NCI-H446 (cell line): Measurements from ENCODE around the gene MYD88.
"Not testable (repeated sequence)": the region's sequence is repeated elsewhere in the genome, so short reads cannot be mapped to it uniquely, and the experiment has no call there.

Experiments used
- DNase-seq, 2 experiments: peaks; one replicate each; lab custom pipeline; 2025; lab: John Stamatoyannopoulos, UW

Gene MYD88

DNA sequence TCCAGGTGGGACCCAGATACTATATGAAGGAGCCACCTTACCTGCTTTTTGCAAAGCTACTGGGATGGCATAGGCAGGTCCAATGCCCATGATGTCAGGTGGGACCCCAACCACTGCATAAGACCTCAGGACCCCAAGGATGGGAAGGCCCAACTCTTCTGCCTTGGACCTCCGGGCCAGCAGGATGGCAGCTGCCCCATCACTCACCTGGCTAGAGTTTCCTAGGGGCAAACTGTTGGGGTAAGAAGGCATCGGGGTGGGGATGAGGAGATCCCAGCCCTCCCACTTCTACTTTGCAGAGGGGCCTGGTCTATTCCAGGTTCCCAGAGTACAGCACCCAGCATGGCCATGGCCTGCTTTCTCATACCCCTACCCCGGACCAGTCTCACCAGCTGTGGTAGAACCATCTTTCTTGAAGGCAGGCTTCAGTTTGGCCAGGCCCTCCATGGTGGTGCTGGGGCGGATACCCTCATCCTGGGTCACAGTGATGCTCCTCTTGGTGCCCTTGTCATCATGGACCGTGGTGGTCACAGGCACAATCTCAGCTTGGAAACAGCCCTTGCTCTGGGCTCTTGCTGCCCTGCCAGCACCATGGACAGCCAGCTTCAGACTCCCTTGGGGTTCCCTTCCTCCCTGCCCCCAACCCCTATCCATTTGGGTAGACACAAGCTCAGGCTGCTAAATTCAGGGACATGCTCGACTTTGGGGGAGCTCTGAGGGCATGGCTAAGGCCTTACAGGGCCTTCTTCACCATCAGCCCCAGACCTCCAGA is 12.2 kb upstream of the MYD88 start:
- no peak for DNase-seq

DNA sequence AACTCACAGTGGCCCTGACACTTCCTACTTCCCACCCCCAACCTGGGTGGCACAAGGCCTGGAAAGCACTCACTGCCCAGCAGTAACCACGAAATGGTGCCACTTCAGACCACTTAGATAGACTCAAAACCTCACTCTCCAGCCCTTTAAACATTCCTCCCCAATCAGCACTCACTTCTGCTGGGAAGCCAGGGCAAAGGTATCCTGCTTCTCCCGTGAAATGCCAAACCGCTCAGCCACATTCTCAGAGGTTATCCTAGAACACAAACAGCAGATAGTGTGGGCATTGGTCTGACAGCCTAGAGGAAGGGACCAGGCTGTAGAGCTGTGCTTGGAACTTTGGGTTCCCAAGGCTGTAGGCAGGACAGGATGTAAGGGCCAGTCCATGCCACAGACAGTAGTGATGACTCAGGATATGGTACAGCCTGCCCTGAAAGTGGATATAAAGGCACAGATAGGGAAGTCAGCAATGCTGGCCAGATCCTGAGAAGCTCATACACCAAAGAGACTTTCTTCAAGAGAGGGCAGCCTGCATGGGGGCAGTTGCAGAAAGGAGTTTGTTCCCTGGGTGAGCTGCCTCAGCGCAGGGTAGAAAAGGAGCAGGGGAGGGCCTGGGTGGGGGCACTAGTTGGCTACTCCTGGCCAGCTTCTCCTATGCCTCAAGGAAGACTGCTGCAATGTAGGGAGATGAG is 10.7 kb upstream of the MYD88 start:
- no peak for DNase-seq

DNA sequence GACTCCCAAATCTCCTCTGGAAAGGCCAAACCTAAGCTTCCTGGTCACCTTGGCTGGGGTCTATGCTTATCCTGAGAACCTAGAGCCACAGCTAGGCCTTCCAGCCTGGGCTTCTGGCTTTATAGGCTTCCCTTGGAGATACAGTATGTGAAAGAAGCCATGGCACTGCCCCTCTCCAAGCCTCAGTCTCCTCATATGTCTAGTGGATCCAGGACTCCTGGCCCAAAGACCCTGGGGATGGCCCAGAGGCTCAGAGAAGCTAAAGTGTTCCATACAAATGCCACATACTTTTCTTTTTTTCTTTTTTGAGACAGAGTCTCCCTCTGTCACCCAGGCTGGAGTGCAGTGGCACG is 10.2 kb upstream of the MYD88 start:
- no peak for DNase-seq

DNA sequence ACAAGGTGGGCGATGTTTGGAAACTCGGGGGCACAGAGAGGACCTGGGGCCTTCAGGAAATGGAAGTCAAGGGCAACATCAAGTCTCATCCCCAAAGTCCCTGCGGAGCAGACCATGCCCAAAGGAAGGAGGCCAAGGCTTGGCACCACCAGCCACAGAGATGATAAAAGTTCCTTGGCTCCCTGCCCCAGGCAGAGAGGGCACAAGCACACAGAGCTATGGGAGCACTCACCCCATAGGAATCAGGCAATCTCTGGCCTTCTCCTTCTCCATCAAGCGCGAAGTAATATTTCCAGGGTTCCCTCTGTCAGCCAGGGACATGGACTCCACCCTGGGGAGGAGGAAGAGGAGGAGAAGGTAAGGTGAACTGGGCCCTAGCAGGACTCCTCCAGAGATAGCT is 9.4 kb upstream of the MYD88 start:
- DNase-seq = no peak

DNA sequence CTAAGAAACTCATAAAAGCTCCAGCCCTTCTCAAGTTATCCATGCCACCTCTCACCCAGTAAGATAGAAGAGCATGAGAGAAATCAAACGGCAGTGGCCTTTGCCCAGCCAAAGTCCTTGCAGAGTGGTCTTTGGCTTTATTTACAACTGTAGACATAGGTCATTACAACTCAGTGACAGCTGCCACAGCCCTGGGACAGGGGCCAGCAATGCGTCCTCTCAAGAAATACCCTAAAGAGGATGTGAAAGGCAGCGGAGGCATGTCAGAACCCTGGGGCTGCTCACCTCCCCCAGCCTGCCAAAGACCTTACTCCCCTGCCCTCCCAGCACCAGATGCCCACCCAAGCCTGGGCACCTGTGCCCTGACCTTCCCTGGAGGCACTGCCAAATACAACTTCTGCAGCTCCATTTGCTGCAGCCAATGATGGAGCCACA is 7.8 kb upstream of the MYD88 start:
- no peak for DNase-seq

DNA sequence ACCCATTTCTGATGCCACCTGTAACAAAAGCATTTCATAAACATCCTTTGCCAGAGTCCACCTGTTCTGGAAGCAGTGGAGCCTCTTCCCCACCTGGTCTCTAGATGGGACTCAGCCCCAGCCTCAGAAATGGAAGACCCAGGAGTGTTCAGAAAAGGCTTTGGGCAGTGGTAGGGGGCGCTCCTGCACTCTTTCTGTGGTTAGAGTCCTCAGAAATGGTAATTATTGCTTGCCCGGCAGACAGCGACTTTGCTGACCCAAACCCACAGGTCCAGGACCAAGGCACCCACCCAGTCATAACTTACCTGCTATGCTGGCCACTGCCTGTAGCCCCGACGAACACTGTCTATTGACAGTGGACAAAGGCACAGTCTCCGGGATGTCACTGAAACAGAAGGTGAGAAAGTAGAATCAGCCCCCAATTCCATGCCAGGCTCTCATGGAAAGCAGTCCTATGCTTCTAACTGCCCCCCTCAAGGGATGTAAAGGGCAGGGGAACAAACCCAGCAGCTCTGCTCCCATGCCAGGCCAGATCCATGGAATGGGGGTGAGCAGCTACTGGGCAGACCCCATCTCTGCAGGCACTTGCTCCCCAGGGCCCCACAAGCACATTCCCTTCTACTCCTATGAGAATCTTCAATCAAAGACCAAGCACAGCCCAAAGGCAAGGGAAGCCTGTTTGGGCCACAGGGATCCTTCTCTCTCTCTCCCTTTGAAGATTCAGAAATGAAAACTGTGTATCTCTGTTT is 6.7 kb upstream of the MYD88 start:
- DNase-seq = no peak

DNA sequence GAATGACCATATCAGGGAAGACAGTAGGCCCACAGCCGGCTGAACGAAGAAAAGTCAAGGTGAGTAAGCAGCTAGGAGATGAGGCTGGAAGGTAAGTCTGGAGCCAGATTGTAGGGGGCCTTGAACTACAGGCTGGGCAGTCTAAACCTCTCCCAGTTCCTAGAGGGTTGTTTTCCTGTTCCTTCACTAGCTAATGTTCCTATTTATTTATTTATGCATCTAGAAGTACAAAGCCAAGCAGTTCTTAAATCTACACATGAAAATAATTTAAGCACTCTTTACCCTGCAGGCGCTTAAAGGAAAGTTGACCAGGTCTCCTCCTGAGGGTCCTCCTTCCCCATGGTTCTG is 5.3 kb upstream of the MYD88 start:
- DNase-seq = no peak

DNA sequence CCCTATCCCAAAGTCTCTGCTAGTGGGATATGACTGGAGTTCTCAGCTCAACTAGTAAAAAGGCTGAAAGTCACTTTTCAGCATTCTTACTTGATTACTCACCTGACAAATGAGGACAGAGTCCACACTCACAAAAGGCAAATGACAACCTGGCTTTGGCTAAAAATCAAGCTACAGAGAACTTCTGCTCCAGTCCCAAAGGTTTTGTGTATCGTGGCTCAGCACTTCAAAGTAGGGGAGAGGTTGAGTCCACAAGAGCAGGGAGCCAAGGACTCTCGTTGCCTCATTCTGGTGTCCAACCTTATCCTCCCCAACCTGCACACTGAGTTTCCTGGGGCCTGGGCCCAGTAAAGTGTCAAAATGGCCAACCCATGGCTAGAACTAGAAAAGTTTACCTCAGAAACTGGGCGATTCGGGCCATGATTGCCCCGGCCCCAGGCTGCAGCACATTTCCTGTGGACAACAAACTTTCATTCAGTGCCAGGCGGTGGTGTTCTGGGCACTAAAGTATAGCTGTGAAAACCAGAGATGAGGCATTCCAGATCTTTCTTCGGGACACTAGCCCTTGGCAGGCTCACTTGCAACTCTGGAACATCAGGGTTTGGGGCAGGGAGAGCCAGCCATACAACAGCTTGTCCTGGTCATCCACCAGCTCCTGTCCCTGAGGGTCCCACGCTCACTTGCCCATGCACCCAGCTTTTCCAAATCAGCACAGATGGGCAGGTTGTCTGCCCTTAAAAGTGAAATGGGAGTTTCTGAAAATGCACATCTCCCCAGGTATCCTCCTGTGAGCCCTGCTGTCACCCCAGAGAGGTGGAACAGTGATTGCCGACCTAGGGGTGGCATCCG is 4.7 kb upstream of the MYD88 start:
- DNase-seq = no peak

DNA sequence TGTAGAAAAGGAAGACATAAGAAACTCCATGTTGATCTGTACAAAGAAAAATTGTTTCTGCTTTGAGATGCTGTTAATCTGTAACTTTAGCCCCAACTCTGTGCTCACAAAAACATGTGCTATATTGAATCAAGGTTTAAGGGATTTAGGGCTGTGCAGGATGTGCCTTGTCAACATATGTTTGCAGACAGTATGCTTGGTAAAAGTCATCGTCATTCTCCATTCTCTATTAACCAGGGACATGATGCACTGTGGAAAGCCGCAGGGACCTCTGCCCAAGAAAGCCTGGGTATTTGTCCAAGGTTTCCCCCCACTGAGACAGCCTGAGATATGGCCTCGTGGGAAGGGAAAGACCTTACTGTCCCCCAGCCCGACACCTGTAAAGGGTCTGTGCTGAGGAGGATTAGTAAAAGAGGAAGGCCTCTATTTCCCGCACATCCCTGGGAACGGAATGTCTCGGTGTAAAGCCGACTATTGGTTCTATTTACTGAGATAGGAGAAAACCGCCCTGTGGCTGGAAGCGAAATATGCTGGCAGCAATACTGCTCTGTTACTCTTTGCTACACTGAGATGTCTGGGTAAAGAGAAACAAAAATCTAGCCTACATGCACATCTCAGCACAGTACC is 3.8 kb upstream of the MYD88 start:
- not testable (repeated sequence) for DNase-seq

DNA sequence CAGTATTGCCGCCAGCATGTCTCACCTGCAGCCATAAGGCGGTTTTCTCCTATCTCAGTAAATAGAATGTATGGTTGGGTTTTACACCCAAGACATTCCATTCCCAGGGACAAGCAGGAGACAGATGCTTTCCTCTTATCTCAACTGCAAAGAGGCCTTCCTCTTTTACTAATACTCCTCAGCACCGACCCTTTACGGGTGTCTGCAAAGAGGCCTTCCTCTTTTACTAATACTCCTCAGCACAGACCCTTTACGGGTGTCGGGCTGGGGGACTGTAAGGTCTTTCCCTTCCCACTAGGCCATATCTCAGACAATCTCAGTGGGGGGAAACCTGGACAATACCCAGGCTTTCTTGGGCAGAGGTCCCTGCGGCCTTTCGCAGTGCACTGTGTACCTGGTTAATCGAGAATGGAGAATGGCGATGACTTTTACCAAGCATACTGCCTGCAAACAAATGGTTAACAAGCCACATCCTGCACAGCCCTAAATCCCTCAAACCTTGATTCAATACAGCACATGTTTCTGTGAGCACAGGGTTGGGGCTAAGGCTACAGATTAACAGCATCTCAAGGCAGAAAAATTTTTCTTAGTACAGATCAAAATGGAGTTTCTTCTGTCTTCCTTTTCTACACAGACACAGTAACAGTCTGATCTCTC is 2.7 kb upstream of the MYD88 start:
- DNase-seq = not testable (repeated sequence)

DNA sequence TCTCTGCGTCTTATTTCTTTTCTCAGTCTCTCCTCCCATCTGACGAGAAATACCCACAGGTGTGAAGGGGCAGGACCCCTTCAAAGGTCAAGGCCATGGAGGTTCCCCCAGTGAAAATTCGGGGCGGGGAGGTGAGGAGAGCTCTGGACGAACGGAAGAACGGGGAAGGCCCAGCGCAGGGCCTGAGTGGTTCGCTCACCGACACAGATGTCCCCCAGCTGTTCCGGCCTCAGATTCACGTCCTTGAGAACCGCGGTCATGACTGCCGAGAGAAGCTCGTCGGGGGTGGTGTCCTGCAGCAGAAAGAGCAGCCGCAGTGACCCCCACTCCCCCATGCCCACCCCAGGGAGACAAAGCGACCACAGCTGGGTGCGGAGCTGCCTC is 2.1 kb upstream of the MYD88 start:
- no peak for DNase-seq

DNA sequence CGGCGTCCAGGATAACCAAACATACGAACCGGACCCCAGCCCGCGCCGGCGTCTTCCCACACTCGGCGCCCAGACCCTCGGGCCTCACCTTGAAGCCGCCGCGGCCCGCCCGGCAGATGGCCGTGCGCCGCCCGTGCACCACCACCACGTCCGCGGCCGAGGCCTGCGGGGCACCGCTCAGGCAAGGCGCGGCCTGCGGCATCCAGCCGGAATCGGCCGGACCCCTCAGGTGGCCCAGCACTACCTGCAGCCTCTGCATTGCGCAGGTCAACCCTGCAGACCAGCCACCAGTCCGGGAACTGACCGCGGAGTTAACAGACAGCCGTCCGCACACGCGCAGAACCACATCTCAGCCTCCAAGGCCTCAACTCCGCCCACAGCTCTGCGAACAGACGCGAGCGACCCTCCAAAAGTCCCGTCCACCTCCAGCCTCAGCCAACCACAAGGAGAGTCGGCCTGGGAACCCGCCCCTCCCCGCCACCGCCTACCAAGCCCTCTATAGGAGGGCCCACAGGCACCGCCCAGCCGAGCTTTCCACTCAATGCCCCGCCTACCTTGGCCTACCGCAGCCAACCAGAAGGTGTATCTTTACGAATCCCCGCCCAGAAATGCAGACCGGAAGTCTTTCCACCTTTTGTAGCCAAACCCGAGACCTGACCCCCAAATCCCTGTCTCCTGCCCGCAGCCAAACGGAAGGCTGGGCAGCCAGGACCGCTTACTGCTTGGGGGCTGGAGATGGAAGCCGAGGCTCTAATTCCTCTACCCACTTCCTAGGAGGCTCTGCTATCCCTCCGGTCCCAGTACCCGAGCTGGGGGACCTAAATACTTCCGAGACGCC is 1.5 kb upstream of the MYD88 start, which contains the start of gene ACAA1:
Gene ACAA1 (minus strand): TSS at position 351 of the 838 bp plus-strand sequence. CDS start 92 bp downstream, at position 259.
- peak; percentile 82 to 94 for DNase-seq

DNA sequence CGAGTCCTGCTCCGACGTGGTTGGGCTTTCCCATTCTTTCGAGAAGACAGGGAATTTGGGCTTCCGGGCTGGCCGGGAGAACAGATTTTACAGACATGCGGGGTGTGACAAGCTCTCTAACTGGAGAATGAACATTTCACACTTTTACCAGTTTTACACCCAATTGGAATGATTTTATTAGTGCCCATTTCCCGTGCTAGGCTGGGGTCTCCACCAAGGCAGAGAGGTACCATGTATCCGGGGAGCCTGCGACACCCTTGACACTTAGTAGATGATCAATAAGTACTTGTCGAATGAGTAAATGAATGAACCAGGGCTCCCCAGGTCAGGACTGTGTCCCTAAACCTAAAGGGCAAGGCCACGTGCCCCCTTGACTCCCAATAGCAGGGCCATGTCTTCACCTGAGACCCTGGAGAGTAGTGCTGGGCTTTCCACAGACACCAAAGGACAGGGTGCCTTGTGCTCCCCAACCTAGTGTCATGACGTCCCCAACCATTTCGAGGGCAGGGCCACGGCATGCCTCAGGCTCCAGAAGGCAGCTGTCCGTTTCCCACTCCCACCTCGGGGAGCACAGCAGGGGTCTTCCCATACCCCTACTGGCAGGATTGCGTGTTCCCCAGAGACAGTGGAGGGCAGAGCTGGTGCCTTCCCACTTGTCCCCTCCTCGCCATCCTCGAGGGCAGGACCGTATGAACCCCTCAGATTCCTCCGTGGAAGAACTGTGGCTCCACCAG is 679 bp upstream of the MYD88 start:
- no peak for DNase-seq

DNA sequence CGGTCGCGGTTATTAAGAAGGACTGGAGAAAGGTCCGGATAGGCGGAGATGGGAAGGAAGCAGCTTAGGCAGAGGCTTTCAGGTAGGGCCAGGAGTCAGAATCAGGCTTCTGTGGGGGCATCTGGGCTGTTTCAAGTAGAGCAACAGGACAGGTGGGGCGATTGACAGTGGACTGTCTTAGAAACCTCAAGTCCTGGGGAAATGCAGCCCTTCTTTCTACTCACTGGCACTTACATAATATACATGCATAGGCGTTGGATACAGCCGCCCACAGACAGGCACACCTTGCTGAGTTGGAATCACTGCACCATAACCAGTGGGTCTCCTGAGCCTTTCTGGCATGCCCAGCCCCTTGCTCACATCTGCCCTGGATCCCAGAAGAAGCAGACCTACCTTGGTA is 730 bp downstream of the MYD88 start:
- no peak for DNase-seq

DNA sequence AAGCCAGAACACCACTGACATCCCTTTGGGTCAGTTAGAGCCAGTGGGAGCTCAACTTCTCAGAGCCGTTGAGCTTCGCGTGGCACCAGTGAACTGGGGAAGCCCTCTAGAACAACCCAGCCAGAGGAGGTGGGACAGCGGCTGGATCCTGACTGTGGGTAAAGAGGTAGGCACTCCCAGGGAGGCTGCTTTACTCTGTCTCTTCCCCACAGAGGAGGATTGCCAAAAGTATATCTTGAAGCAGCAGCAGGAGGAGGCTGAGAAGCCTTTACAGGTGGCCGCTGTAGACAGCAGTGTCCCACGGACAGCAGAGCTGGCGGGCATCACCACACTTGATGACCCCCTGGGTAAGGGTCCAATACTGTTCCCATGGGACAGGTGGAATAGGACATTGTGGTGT is 1.2 kb downstream of the MYD88 start:
- no peak for DNase-seq

DNA sequence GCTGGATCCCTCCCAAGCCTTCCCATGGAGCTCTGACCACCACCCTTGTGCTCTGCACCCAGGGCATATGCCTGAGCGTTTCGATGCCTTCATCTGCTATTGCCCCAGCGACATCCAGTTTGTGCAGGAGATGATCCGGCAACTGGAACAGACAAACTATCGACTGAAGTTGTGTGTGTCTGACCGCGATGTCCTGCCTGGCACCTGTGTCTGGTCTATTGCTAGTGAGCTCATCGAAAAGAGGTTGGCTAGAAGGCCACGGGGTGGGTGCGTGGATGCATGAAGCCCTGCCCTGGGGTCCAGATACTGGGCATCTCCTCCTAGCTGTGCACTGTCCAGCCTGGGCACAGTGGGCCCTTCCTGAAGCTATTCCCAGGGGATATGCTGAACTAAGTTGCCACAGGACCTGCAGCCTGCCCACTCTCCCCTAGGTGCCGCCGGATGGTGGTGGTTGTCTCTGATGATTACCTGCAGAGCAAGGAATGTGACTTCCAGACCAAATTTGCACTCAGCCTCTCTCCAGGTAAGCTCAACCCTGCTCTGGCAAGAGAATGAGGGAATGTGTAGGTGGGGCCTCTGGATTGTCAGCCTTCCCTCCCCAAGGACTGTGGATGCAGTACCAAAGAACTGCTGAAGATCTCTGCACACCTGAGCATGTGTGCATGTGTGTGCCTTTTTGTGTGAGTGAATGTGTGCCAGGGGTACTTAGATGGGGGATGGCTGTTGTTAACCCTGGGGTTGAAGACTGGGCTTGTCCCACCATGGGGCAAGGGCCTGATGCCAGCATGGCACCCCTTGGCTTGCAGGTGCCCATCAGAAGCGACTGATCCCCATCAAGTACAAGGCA is 2.1 kb downstream of the MYD88 start:
- DNase-seq = no peak

DNA sequence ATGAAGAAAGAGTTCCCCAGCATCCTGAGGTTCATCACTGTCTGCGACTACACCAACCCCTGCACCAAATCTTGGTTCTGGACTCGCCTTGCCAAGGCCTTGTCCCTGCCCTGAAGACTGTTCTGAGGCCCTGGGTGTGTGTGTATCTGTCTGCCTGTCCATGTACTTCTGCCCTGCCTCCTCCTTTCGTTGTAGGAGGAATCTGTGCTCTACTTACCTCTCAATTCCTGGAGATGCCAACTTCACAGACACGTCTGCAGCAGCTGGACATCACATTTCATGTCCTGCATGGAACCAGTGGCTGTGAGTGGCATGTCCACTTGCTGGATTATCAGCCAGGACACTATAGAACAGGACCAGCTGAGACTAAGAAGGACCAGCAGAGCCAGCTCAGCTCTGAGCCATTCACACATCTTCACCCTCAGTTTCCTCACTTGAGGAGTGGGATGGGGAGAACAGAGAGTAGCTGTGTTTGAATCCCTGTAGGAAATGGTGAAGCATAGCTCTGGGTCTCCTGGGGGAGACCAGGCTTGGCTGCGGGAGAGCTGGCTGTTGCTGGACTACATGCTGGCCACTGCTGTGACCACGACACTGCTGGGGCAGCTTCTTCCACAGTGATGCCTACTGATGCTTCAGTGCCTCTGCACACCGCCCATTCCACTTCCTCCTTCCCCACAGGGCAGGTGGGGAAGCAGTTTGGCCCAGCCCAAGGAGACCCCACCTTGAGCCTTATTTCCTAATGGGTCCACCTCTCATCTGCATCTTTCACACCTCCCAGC is 2.9 kb downstream of the MYD88 start:
- DNase-seq = no peak

DNA sequence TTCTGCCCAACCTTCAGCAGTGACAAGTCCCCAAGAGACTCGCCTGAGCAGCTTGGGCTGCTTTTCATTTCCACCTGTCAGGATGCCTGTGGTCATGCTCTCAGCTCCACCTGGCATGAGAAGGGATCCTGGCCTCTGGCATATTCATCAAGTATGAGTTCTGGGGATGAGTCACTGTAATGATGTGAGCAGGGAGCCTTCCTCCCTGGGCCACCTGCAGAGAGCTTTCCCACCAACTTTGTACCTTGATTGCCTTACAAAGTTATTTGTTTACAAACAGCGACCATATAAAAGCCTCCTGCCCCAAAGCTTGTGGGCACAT is 3.5 kb downstream of the MYD88 start:
- no peak for DNase-seq
